Measurements from ENCODE around the gene SMC3.
A peak's percentile ranks its signal among the peaks of the same experiment; 100 is the strongest.

SMC3 gene

GRCh38 chr10:110567201-110568054 is at the start of gene SMC3:
Gene SMC3 (plus strand): TSS chr10:110567695. CDS start chr10:110567817, 122 bp downstream.
- peak; percentile 96 to 97 for DNase-seq

- no peak for DNase-seq
Observed at GRCh38 chr10:110522365-110522988, 45.0 kb upstream of the SMC3 start.

GRCh38 chr10:110523736-110524135 is 43.8 kb upstream of the SMC3 start:
- no peak for DNase-seq

- DNase-seq, result peak; percentile 10 to 12
Observed at GRCh38 chr10:110524179-110524858, 43.2 kb upstream of the SMC3 start.

GRCh38 chr10:110524859-110525232 is 42.6 kb upstream of the SMC3 start:
- DNase-seq, result no peak

- DNase-seq, result peak; percentile 13 to 20
Observed at GRCh38 chr10:110525349-110526260, 41.9 kb upstream of the SMC3 start.

- peak in 1 of 2 experiments; percentile 20 for DNase-seq
Observed at GRCh38 chr10:110527731-110528171, 39.7 kb upstream of the SMC3 start.

GRCh38 chr10:110528224-110528996 is 39.1 kb upstream of the SMC3 start:
- peak in 1 of 2 experiments; percentile 34 for DNase-seq

GRCh38 chr10:110528997-110529524 is 38.4 kb upstream of the SMC3 start:
- DNase-seq, result peak; percentile 43 to 60

- peak; percentile 50 to 52 for DNase-seq
Observed at GRCh38 chr10:110529596-110530011, 37.9 kb upstream of the SMC3 start.

GRCh38 chr10:110530131-110530831 is 37.2 kb upstream of the SMC3 start:
- DNase-seq, result peak in 1 of 2 experiments; percentile 43

- DNase-seq, result peak in 1 of 2 experiments; percentile 8
Observed at GRCh38 chr10:110531687-110532086, 35.8 kb upstream of the SMC3 start.

GRCh38 chr10:110532628-110533027 is 34.9 kb upstream of the SMC3 start:
- DNase-seq, result peak in 1 of 2 experiments; percentile 12

GRCh38 chr10:110533149-110533548 is 34.3 kb upstream of the SMC3 start:
- peak in 1 of 2 experiments; percentile 14 for DNase-seq

- DNase-seq, result peak in 1 of 2 experiments; percentile 10
Observed at GRCh38 chr10:110534571-110534970, 32.9 kb upstream of the SMC3 start.

GRCh38 chr10:110535958-110536891 is 31.3 kb upstream of the SMC3 start:
- peak; percentile 84 to 86 for DNase-seq

- no peak for DNase-seq
Observed at GRCh38 chr10:110539091-110539490, 28.4 kb upstream of the SMC3 start.

GRCh38 chr10:110540031-110540430 is 27.5 kb upstream of the SMC3 start:
- no peak for DNase-seq

GRCh38 chr10:110544958-110545537 is 22.4 kb upstream of the SMC3 start:
- no peak for DNase-seq

Measured in activated T-cell treated with anti-CD3 and anti-CD28 coated beads, Interleukin-2, amount 50 U/mL, for 48 hours (primary cell).